ENCODE measurements around the gene HDAC4. TPM values are rescaled to one million over a fixed set of nuclear protein-coding genes. Genes with fewer than 3 reads are reported as not detected.

HDAC4 gene
- total and polyA plus RNA-seq, 9 of the 15 experiments (the other 6 are each of a cell fraction or from before 2014, with no cell fraction given): 0.11 to 20.2 (median 4.0) TPM

- TF ChIP-seq MGA (IDR thresholded peaks at IDR 0.05): peak; percentile 94
- no peak for TF ChIP-seq CGGBP1 (CRISPR knock-in tag; IDR thresholded peaks at IDR 0.05)
- TF ChIP-seq, protein P1, sequence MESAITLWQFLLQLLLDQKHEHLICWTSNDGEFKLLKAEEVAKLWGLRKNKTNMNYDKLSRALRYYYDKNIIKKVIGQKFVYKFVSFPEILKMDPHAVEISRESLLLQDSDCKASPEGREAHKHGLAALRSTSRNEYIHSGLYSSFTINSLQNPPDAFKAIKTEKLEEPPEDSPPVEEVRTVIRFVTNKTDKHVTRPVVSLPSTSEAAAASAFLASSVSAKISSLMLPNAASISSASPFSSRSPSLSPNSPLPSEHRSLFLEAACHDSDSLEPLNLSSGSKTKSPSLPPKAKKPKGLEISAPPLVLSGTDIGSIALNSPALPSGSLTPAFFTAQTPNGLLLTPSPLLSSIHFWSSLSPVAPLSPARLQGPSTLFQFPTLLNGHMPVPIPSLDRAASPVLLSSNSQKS (CRISPR knock-in tag; IDR thresholded peaks at IDR 0.05): no peak
- no peak for TF ChIP-seq PPARD (CRISPR knock-in tag; IDR thresholded peaks at IDR 0.05)
- TF ChIP-seq ZBTB5 (IDR thresholded peaks at IDR 0.05): no peak
- TF ChIP-seq CBFA2T3 (IDR thresholded peaks at IDR 0.05): 0 out of 2 replicates have a peak, but pooled peaks have one; percentile 4
- no peak for TF ChIP-seq PTRF (tag; IDR thresholded peaks at IDR 0.05)
- TF ChIP-seq, protein P2, sequence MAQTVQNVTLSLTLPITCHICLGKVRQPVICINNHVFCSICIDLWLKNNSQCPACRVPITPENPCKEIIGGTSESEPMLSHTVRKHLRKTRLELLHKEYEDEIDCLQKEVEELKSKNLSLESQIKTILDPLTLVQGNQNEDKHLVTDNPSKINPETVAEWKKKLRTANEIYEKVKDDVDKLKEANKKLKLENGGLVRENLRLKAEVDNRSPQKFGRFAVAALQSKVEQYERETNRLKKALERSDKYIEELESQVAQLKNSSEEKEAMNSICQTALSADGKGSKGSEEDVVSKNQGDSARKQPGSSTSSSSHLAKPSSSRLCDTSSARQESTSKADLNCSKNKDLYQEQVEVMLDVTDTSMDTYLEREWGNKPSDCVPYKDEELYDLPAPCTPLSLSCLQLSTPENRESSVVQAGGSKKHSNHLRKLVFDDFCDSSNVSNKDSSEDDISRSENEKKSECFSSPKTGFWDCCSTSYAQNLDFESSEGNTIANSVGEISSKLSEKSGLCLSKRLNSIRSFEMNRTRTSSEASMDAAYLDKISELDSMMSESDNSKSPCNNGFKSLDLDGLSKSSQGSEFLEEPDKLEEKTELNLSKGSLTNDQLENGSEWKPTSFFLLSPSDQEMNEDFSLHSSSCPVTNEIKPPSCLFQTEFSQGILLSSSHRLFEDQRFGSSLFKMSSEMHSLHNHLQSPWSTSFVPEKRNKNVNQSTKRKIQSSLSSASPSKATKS (CRISPR knock-in tag; IDR thresholded peaks at IDR 0.05): no peak
Measured at GRCh38 chr2:239401067-239401880, 454 bp upstream of the HDAC4 start (continued).
